ENCODE results near the gene C11orf52. TPM values are rescaled to one million over a fixed set of nuclear protein-coding genes. Genes with fewer than 3 reads are reported as not detected.

The C11orf52 gene
- total and polyA plus RNA-seq, 2 donors (not counting 1 experiment from before 2014, with no cell fraction given), result not detected

DNA sequence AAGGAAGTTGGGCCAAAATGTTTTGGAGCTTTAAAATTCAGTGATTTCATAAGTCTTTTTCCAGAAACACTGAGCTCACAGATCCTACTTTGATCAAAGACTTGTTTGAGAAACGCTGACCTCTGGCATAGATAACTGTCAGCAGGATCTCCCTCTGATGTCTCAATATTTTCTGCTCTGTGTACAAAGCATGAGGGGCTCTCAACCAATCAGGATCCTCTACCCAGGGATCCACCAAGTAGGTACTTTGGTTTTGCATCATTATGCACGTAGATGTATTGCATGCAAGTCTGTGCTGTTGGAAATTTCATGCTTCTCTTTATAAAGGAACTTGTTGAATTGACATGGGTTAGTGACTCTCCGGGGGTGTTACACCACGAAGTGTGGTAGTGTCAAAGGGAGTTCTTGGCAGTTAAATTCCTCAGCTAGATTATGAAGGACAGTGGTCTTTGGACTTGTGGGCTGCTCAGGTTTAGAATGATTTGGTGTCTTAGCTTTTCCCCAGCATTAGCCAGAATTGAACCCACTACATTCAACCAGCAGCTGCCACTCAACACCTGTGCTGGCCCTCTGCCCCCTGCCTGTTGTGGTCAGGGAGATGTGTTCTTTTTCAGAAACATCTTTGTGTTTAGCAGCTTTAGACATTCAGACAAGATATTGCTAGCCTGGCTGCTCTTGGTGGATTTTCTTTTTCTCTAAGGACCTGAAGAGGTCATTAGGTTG, 16.8 kb downstream of the C11orf52 start:
- H3K4me1 Mint-ChIP-seq, result peaks cover 32% of the 10 kb centered on the region
- TF ChIP-seq EZH2 (IDR thresholded peaks at IDR 0.05; ENCODE audit: borderline replicate concordance, insufficient read depth, low read depth, low read length, poor library complexity, severe bottlenecking), result no peak
- TF ChIP-seq, protein P1, sequence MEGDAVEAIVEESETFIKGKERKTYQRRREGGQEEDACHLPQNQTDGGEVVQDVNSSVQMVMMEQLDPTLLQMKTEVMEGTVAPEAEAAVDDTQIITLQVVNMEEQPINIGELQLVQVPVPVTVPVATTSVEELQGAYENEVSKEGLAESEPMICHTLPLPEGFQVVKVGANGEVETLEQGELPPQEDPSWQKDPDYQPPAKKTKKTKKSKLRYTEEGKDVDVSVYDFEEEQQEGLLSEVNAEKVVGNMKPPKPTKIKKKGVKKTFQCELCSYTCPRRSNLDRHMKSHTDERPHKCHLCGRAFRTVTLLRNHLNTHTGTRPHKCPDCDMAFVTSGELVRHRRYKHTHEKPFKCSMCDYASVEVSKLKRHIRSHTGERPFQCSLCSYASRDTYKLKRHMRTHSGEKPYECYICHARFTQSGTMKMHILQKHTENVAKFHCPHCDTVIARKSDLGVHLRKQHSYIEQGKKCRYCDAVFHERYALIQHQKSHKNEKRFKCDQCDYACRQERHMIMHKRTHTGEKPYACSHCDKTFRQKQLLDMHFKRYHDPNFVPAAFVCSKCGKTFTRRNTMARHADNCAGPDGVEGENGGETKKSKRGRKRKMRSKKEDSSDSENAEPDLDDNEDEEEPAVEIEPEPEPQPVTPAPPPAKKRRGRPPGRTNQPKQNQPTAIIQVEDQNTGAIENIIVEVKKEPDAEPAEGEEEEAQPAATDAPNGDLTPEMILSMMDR (IDR thresholded peaks at IDR 0.05), result no peak
- no peak overlapping the region for H3K4me3 ChIP-seq (ENCODE audit: control extremely low read depth in 1 of 5, extremely low read depth in 1 of 5, insufficient read depth in 1 of 5, low read depth in 2 of 5, low read length in 4 of 5)
- no peak overlapping the region for H3K4me2 ChIP-seq (replicated peaks; ENCODE audit: low read depth, low read length, poor library complexity, severe bottlenecking)
- CTCF ChIA-PET, result interaction anchor here (0.8 to 5.3 kb wide), 6 partner anchors 9 to 344 kb away, joined by 3 to 54 read pairs (median 3); no protein-coding TSS in a partner anchor
- no peak overlapping the region for H3K27ac Mint-ChIP-seq
- no peaks in the 10 kb centered on the region for H3K9me3 ChIP-seq (ENCODE audit: control extremely low read depth in 1 of 3, control insufficient read depth in 2 of 3, insufficient read depth in 1 of 3, low read length in 2 of 3)
- DNase-seq (no peak), ATAC-seq (ENCODE audit: low read depth) (no peak)
- no peak overlapping the region for H3K27ac ChIP-seq (ENCODE audit: low read length in 2 of 2)
- 86% methylated on average over 1 of the region's 4 CpGs for WGBS (ENCODE audit: insufficient coverage)
- peaks cover 18% of the 10 kb centered on the region for H3K27me3 Mint-ChIP-seq
- H3K9ac ChIP-seq (ENCODE audit: low read length), result no peak overlapping the region
- no peaks in the 10 kb centered on the region for H3K79me2 ChIP-seq (ENCODE audit: control insufficient read depth, insufficient read depth, low read length)
- peaks cover 0 to 18% (median 5%) of the 10 kb centered on the region in 4 experiments for H3K27me3 ChIP-seq (replicated peaks in 1 of 4; ENCODE audit: control extremely low read depth in 1 of 4, control insufficient read depth in 3 of 4, insufficient read depth in 4 of 4, low read length in 3 of 4)
- H3K4me3 Mint-ChIP-seq, result peak overlapping the region; percentile 9
- H4K20me1 ChIP-seq (ENCODE audit: control insufficient read depth, insufficient read depth, low read length, poor library complexity, severe bottlenecking), result no peaks in the 10 kb centered on the region
- POLR2A ChIA-PET, result no interaction called here
- peaks cover 21 to 36% of the 10 kb centered on the region in 2 donors for H3K4me1 ChIP-seq (ENCODE audit: control insufficient read depth in 2 of 2, insufficient read depth in 2 of 2, low read length in 2 of 2)
- H2AFZ ChIP-seq (ENCODE audit: insufficient read depth, low read depth, low read length, poor library complexity, severe bottlenecking), result no peak overlapping the region
- no peaks in the 10 kb centered on the region for H3K36me3 ChIP-seq (replicated peaks in 1 of 2; ENCODE audit: control extremely low read depth in 1 of 2, control insufficient read depth in 1 of 2, extremely low read depth in 1 of 2, insufficient read depth in 2 of 2, low read length in 1 of 2)
- no peaks in the 10 kb centered on the region for H3K9me3 Mint-ChIP-seq (ENCODE audit: insufficient read depth)
- intact Hi-C loops (cut with micrococcal nuclease), result no loop called here

- Histone ChIP-seq H4K20me1 (ENCODE audit: control insufficient read depth, insufficient read depth, low read length, poor library complexity, severe bottlenecking) (no peaks in the 10 kb centered on the region), H3K27ac (ENCODE audit: low read length in 2 of 2) (no peak overlapping the region), H3K4me3 (ENCODE audit: control extremely low read depth in 1 of 5, extremely low read depth in 1 of 5, insufficient read depth in 1 of 5, low read depth in 2 of 5, low read length in 4 of 5) (peak overlapping the region in 2 of 5 experiments; percentile 60 to 76), H3K79me2 (ENCODE audit: control insufficient read depth, insufficient read depth, low read length) (no peaks in the 10 kb centered on the region), H2AFZ (ENCODE audit: insufficient read depth, low read depth, low read length, poor library complexity, severe bottlenecking) (peak overlapping the region; percentile 92), H3K4me2 (replicated peaks; ENCODE audit: low read depth, low read length, poor library complexity, severe bottlenecking) (peak overlapping the region; percentile 95), H3K4me1 (ENCODE audit: control insufficient read depth in 2 of 2, insufficient read depth in 2 of 2, low read length in 2 of 2) (peaks cover 21 to 36% of the 10 kb centered on the region in 2 donors), H3K9ac (ENCODE audit: low read length) (peak overlapping the region; percentile 80), H3K9me3 (ENCODE audit: control extremely low read depth in 1 of 3, control insufficient read depth in 2 of 3, insufficient read depth in 1 of 3, low read length in 2 of 3) (no peaks in the 10 kb centered on the region), H3K27me3 (replicated peaks in 1 of 4; ENCODE audit: control extremely low read depth in 1 of 4, control insufficient read depth in 3 of 4, insufficient read depth in 4 of 4, low read length in 3 of 4) (peaks cover 0 to 18% (median 5%) of the 10 kb centered on the region in 4 experiments), H3K36me3 (replicated peaks in 1 of 2; ENCODE audit: control extremely low read depth in 1 of 2, control insufficient read depth in 1 of 2, extremely low read depth in 1 of 2, insufficient read depth in 2 of 2, low read length in 1 of 2) (no peaks in the 10 kb centered on the region)
- peaks cover 18% of the 10 kb centered on the region for H3K27me3 Mint-ChIP-seq
- no peaks in the 10 kb centered on the region for H3K9me3 Mint-ChIP-seq (ENCODE audit: insufficient read depth)
- TF ChIP-seq, protein P1 (IDR thresholded peaks at IDR 0.05), result no peak
- TF ChIP-seq EZH2 (IDR thresholded peaks at IDR 0.05; ENCODE audit: borderline replicate concordance, insufficient read depth, low read depth, low read length, poor library complexity, severe bottlenecking), result no peak
- CTCF ChIA-PET, result interaction anchor here (0.8 to 2.0 kb wide), 5 partner anchors 8 to 344 kb away, joined by 3 to 7 read pairs (median 3); no protein-coding TSS in a partner anchor
- POLR2A ChIA-PET, result no interaction called here
- no peak overlapping the region for H3K27ac Mint-ChIP-seq
- ATAC-seq (ENCODE audit: low read depth) (no peak), DNase-seq (no peak)
- WGBS (ENCODE audit: insufficient coverage), result no CpG with 5 or more reads among the region's 3 CpGs
- intact Hi-C loops (cut with micrococcal nuclease), result no loop called here
- peak overlapping the region; percentile 81 for H3K4me3 Mint-ChIP-seq
- H3K4me1 Mint-ChIP-seq, result peaks cover 32% of the 10 kb centered on the region
These were observed 17.4 kb downstream of the C11orf52 start for GRCh38 chr11:111936040-111936540.

All from B cell (primary cell).